ENCODE data around the gene TOMM20. TPM values are rescaled to one million over a fixed set of nuclear protein-coding genes. Genes with fewer than 3 reads are reported as not detected.

TOMM20 gene
- total RNA-seq, 1 experiment from 2014 or later: 184 TPM

- POLR2A ChIA-PET: interaction anchor here (0.6 to 1.0 kb wide), 4 partner anchors 39 to 452 kb away, joined by 3 to 12 read pairs (median 3); no protein-coding TSS in a partner anchor
- ATAC-seq (no peak), DNase-seq (ENCODE audit: low spot score) (no peak)
- TF ChIP-seq ZNF317 (CRISPR knock-in tag; IDR thresholded peaks at IDR 0.05; ENCODE audit: borderline replicate concordance, low read depth) (no peak), ETV6 (CRISPR knock-in tag; IDR thresholded peaks at IDR 0.05) (no peak), CBFB (CRISPR knock-in tag; IDR thresholded peaks at IDR 0.05; ENCODE audit: low read depth) (no peak), ATF2 (CRISPR knock-in tag; IDR thresholded peaks at IDR 0.05; ENCODE audit: borderline replicate concordance, low read depth) (no peak), SP1 (CRISPR knock-in tag; conservative IDR thresholded peaks at IDR 0.05) (no peak)
- 0 out of 2 replicates have a peak overlapping the region, but pooled peaks have one; percentile 29 for H3K27ac Mint-ChIP-seq
- no peaks in the 10 kb centered on the region for H3K27me3 Mint-ChIP-seq (ENCODE audit: low read depth)
- H3K4me3 Mint-ChIP-seq: no peak overlapping the region
- CTCF ChIA-PET: interaction anchor here (0.5 to 4.9 kb wide), 12 partner anchors 9 to 501 kb away, joined by 3 to 31 read pairs (median 3); no protein-coding TSS in a partner anchor
- no peaks in the 10 kb centered on the region for H3K9me3 Mint-ChIP-seq
- peaks cover 13% of the 10 kb centered on the region for H3K4me1 Mint-ChIP-seq
- peaks cover 20% of the 10 kb centered on the region for H3K36me3 Mint-ChIP-seq
Measured at GRCh38 chr1:235105051-235106043, 23.3 kb downstream of the TOMM20 start.

- POLR2A ChIA-PET: no interaction called here
- Mint-ChIP-seq H3K4me3 (no peak overlapping the region), H3K4me1 (peaks cover 21% of the 10 kb centered on the region), H3K27ac (no peak overlapping the region), H3K9me3 (no peaks in the 10 kb centered on the region), H3K36me3 (peaks cover 2% of the 10 kb centered on the region), H3K27me3 (ENCODE audit: low read depth) (no peaks in the 10 kb centered on the region)
- DNase-seq (ENCODE audit: low spot score) (no peak), ATAC-seq (no peak)
- CTCF ChIA-PET: interaction anchor here (0.6 to 4.9 kb wide), 3 partner anchors 10 to 1037 kb away, joined by 3 to 31 read pairs (median 3); no protein-coding TSS in a partner anchor
- TF ChIP-seq RORB (CRISPR knock-in tag; IDR thresholded peaks at IDR 0.05) (no peak), OVOL2 (CRISPR knock-in tag; IDR thresholded peaks at IDR 0.05; ENCODE audit: borderline replicate concordance) (no peak), ZNF317 (CRISPR knock-in tag; IDR thresholded peaks at IDR 0.05; ENCODE audit: borderline replicate concordance, low read depth) (no peak), USF2 (CRISPR knock-in tag; IDR thresholded peaks at IDR 0.05) (no peak), HMGXB4 (CRISPR knock-in tag; IDR thresholded peaks at IDR 0.05) (no peak), ZNF263 (CRISPR knock-in tag; IDR thresholded peaks at IDR 0.05; ENCODE audit: low read depth) (no peak), ZBTB21 (CRISPR knock-in tag; IDR thresholded peaks at IDR 0.05; ENCODE audit: borderline replicate concordance) (no peak), MYBL2 (CRISPR knock-in tag; IDR thresholded peaks at IDR 0.05) (no peak), CTCF (IDR thresholded peaks at IDR 0.05) (no peak), ETV6 (CRISPR knock-in tag; IDR thresholded peaks at IDR 0.05) (no peak), CREB1 (CRISPR knock-in tag; IDR thresholded peaks at IDR 0.05) (no peak), GRHL2 (CRISPR knock-in tag; IDR thresholded peaks at IDR 0.05; ENCODE audit: insufficient replicate concordance, severe bottlenecking) (no peak)
- TF ChIP-seq, protein P1, sequence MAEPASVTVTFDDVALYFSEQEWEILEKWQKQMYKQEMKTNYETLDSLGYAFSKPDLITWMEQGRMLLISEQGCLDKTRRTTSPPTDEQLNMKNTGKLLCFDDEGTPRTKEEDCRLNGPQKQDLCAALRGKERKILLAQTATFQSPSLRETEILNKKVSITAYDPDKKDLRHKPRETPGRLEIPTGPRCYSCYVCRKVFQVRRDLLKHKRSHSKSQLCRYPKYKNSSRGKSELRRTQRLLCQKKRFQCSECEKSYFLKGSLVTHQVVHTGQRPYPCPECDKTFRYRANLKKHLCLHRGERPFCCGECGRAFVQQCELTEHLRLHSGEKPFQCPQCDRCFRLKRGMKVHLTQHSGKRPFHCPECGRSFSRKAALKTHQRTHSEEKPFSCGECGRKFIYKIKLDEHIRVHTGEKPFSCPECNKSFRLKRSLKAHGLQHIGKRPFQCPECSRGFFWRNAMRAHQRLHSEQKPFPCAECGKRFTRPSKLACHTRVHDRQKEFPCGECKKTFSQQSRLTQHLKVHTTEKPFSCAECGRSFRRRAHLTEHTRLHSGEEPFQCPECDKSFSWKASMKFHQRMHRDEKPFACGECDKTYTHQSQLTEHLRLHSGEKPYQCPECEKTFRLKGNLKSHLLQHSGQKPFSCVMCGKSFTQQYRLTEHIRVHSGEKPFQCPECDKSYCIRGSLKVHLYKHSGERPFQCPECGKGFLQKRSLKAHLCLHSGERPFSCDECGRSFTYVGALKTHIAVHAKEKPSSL (CRISPR knock-in tag; conservative IDR thresholded peaks at IDR 0.05): no peak
- TF ChIP-seq, protein P2, sequence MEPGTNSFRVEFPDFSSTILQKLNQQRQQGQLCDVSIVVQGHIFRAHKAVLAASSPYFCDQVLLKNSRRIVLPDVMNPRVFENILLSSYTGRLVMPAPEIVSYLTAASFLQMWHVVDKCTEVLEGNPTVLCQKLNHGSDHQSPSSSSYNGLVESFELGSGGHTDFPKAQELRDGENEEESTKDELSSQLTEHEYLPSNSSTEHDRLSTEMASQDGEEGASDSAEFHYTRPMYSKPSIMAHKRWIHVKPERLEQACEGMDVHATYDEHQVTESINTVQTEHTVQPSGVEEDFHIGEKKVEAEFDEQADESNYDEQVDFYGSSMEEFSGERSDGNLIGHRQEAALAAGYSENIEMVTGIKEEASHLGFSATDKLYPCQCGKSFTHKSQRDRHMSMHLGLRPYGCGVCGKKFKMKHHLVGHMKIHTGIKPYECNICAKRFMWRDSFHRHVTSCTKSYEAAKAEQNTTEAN (CRISPR knock-in tag; IDR thresholded peaks at IDR 0.05): no peak
- TF ChIP-seq, protein P3, sequence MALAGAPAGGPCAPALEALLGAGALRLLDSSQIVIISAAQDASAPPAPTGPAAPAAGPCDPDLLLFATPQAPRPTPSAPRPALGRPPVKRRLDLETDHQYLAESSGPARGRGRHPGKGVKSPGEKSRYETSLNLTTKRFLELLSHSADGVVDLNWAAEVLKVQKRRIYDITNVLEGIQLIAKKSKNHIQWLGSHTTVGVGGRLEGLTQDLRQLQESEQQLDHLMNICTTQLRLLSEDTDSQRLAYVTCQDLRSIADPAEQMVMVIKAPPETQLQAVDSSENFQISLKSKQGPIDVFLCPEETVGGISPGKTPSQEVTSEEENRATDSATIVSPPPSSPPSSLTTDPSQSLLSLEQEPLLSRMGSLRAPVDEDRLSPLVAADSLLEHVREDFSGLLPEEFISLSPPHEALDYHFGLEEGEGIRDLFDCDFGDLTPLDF (CRISPR knock-in tag; IDR thresholded peaks at IDR 0.05): no peak
- TF ChIP-seq, protein P4, sequence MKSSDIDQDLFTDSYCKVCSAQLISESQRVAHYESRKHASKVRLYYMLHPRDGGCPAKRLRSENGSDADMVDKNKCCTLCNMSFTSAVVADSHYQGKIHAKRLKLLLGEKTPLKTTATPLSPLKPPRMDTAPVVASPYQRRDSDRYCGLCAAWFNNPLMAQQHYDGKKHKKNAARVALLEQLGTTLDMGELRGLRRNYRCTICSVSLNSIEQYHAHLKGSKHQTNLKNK (CRISPR knock-in tag; IDR thresholded peaks at IDR 0.05): no peak
Measured at GRCh38 chr1:235102993-235103411, 25.6 kb downstream of the TOMM20 start.
